H9 (cell line): ENCODE results near the gene HOOK2. TPM values are rescaled to one million over a fixed set of nuclear protein-coding genes. Genes with fewer than 3 reads are reported as not detected.

Experiments used
- DNase-seq: peaks from one replicate; pipeline ENCODE4 v3.0.0-alpha.2; 2017
- H2AFZ ChIP-seq: one replicate; pipeline ENCODE4 v1.6.1; 2013; ENCODE audit warnings: mild to moderate bottlenecking, low read length, control low read depth, moderate library complexity
- H2AK5ac ChIP-seq: 2 replicates; pipeline ENCODE4 v1.6.1; 2013; ENCODE audit warnings: low read length, control low read depth, mixed read lengths; ENCODE audit not compliant: insufficient read length
- H2BK120ac ChIP-seq: one replicate; pipeline ENCODE4 v1.6.1; 2013; ENCODE audit warnings: low read depth, mild to moderate bottlenecking, low read length, control low read depth, inconsistent platforms; ENCODE audit not compliant: poor library complexity, severe bottlenecking
- H2BK12ac ChIP-seq: 2 replicates; pipeline ENCODE4 v1.6.1; 2013; ENCODE audit warnings: low read length, control low read depth, mixed read lengths, low read depth; ENCODE audit not compliant: insufficient read length
- H2BK15ac ChIP-seq: 2 replicates; pipeline ENCODE4 v1.6.1; 2013; ENCODE audit warnings: low read depth, low read length, control low read depth
- H2BK20ac ChIP-seq: one replicate; pipeline ENCODE4 v1.6.1; 2013; ENCODE audit warnings: low read depth, mild to moderate bottlenecking, low read length, control low read depth, inconsistent platforms; ENCODE audit not compliant: poor library complexity, severe bottlenecking
- H2BK5ac ChIP-seq: 2 replicates; pipeline ENCODE4 v1.6.1; 2013; ENCODE audit warnings: low read length, control low read depth, mixed read lengths; ENCODE audit not compliant: insufficient read length
- H3K14ac ChIP-seq: 2 replicates; pipeline ENCODE4 v1.6.1; 2013; ENCODE audit warnings: low read length, control low read depth; ENCODE audit not compliant: insufficient read depth
- H3K18ac ChIP-seq: 2 replicates; pipeline ENCODE4 v1.6.1; 2013; ENCODE audit warnings: low read depth, mild to moderate bottlenecking, mixed read lengths, low read length, control low read depth; ENCODE audit not compliant: insufficient read length
- H3K23ac ChIP-seq: 2 replicates; pipeline ENCODE4 v1.6.1; 2013; ENCODE audit warnings: low read length, control low read depth, mixed read lengths, low read depth; ENCODE audit not compliant: insufficient read length
- H3K23me2 ChIP-seq: 2 replicates; pipeline ENCODE4 v1.6.1; 2013; ENCODE audit warnings: low read depth, mild to moderate bottlenecking, mixed read lengths, low read length, control low read depth; ENCODE audit not compliant: insufficient read length, poor library complexity, severe bottlenecking
- H3K27ac ChIP-seq: 2 replicates; pipeline ENCODE4 v1.5.1; 2013; ENCODE audit warnings: low read length, control low read depth, mixed read lengths, low read depth; ENCODE audit not compliant: insufficient read length
- H3K27me3 ChIP-seq: 2 replicates; pipeline ENCODE4 v1.6.1; 2013; ENCODE audit warnings: low read length, control low read depth, inconsistent platforms; ENCODE audit not compliant: insufficient read depth
- H3K4ac ChIP-seq: 2 replicates; pipeline ENCODE4 v1.6.1; 2013; ENCODE audit warnings: low read depth, mild to moderate bottlenecking, control low read depth, inconsistent platforms, low read length, moderate library complexity
- H3K4me1 ChIP-seq: 2 replicates; pipeline ENCODE4 v1.6.1; 2013; ENCODE audit warnings: low read length, control low read depth, inconsistent platforms; ENCODE audit not compliant: insufficient read depth
- H3K4me2 ChIP-seq: 2 replicates; pipeline ENCODE4 v1.6.1; 2013; ENCODE audit warnings: low read length, control low read depth, mixed read lengths; ENCODE audit not compliant: insufficient read length, insufficient read depth
- H3K56ac ChIP-seq: 2 replicates; pipeline ENCODE4 v1.6.1; 2013; ENCODE audit warnings: low read depth, mild to moderate bottlenecking, mixed read lengths, low read length, control low read depth; ENCODE audit not compliant: insufficient read length
- H3K79me1 ChIP-seq: 2 replicates; pipeline ENCODE4 v1.6.1; 2013; ENCODE audit warnings: low read depth, mild to moderate bottlenecking, moderate library complexity, low read length, control low read depth, inconsistent platforms; ENCODE audit not compliant: insufficient read depth, poor library complexity, severe bottlenecking
- H3K79me2 ChIP-seq: 2 replicates; pipeline ENCODE4 v1.6.1; 2013; ENCODE audit warnings: low read length, control low read depth, inconsistent platforms; ENCODE audit not compliant: insufficient read depth
- H3K9ac ChIP-seq: 2 replicates; pipeline ENCODE4 v1.6.1; 2013; ENCODE audit warnings: low read length, control low read depth, mixed read lengths; ENCODE audit not compliant: insufficient read length; ENCODE audit errors: extremely low read depth
- H3K9me3 ChIP-seq: one replicate; pipeline ENCODE4 v1.6.1; 2013; ENCODE audit warnings: low read depth, low read length, inconsistent platforms; ENCODE audit not compliant: control insufficient read depth
- H3T11ph ChIP-seq: one replicate; pipeline ENCODE4 v1.6.1; 2013; ENCODE audit warnings: mild to moderate bottlenecking, low read length, control low read depth, inconsistent platforms
- H4K20me1 ChIP-seq: one replicate; pipeline ENCODE4 v1.6.1; 2013; ENCODE audit not compliant: control insufficient read depth, insufficient read length, insufficient read depth
- H4K5ac ChIP-seq: 2 replicates; pipeline ENCODE4 v1.6.1; 2013; ENCODE audit warnings: low read depth, mild to moderate bottlenecking, mixed read lengths, low read length, control low read depth; ENCODE audit not compliant: insufficient read length
- H4K8ac ChIP-seq: replicated peaks from 2 replicates; pipeline ENCODE4 v1.6.1; 2013; ENCODE audit warnings: low read length, control low read depth, mixed read lengths, low read depth; ENCODE audit not compliant: insufficient read length
- H4K91ac ChIP-seq: 2 replicates; pipeline ENCODE4 v1.6.1; 2013; ENCODE audit warnings: low read depth, mild to moderate bottlenecking, moderate library complexity, mixed read lengths, low read length, control low read depth; ENCODE audit not compliant: insufficient read length
- H3K27ac Mint-ChIP-seq, 3 experiments: 2 replicates in 2 of 3; 3 replicates in 1 of 3; pipeline ENCODE4 v1.8.0; 2020 to 2021; ENCODE audit warnings: mixed read lengths in 3 of 3, mild to moderate bottlenecking in 1 of 3, moderate library complexity in 1 of 3
- H3K27me3 Mint-ChIP-seq: 2 replicates; pipeline ENCODE4 v1.8.0; 2021; ENCODE audit warnings: low read depth, mild to moderate bottlenecking, moderate library complexity, mixed read lengths
- H3K36me3 Mint-ChIP-seq, 3 experiments: 2 replicates in 2 of 3; 3 replicates in 1 of 3; pipeline ENCODE4 v1.8.0; 2020 to 2021; ENCODE audit warnings: low read depth in 3 of 3, mixed read lengths in 3 of 3; ENCODE audit not compliant: insufficient read depth in 1 of 3
- H3K4me1 Mint-ChIP-seq, 2 experiments: 2 replicates each; pipeline ENCODE4 v1.8.0; 2020; ENCODE audit warnings: mixed read lengths in 2 of 2
- H3K4me3 Mint-ChIP-seq, 2 experiments: 2 replicates in 1 of 2; 3 replicates in 1 of 2; pipeline ENCODE4 v1.8.0; 2020 to 2021; ENCODE audit warnings: mild to moderate bottlenecking in 2 of 2, mixed read lengths in 2 of 2, moderate library complexity in 1 of 2
- H3K9me3 Mint-ChIP-seq, 2 experiments: 2 replicates in 1 of 2; 3 replicates in 1 of 2; pipeline ENCODE4 v1.8.0; 2020; ENCODE audit warnings: mild to moderate bottlenecking in 2 of 2, mixed read lengths in 2 of 2, moderate library complexity in 1 of 2
- CTCF ChIP-seq: fragments of 200-600 bp; sonication (generic); conservative IDR thresholded peaks from 3 replicates; pipeline ENCODE4 v1.8.0; 2021; ENCODE audit warnings: antibody characterized with exemption, mild to moderate bottlenecking
- WGBS: extraction: QIAGEN DNeasy Blood & Tissue Kit; methylation state at CpG from one replicate; pipeline ENCODE4 v1.1.7; 2013; ENCODE audit warnings: missing lambda C conversion rate, low lambda C conversion rate, mixed read lengths; ENCODE audit not compliant: insufficient read length; ENCODE audit errors: extremely low coverage; 5-methylcytosine and 5-hydroxymethylcytosine counted together
- total RNA-seq: library from RNA; stranded (reverse); gene quantifications from 2 replicates; pipeline ENCODE4 v1.2.1, GENCODE V29; 2021

Gene HOOK2
- total RNA-seq, 1 experiment from 2014 or later, result 64.7 TPM

GRCh38 chr19:12793290-12794195 is 18.2 kb upstream of the HOOK2 start:
- no peaks in the 10 kb centered on the region for H3K9me3 Mint-ChIP-seq
- Histone ChIP-seq H3K4me1 (peaks cover 2% of the 10 kb centered on the region; the same call in 1 of the 2 replicates), H3K79me2 (no peaks in the 10 kb centered on the region), H2BK15ac (no peak overlapping the region), H3K9ac (peak overlapping the region; percentile 28), H3T11ph (no peak overlapping the region), H3K9me3 (no peaks in the 10 kb centered on the region), H3K14ac (peak overlapping the region; percentile 81; the same call in 1 of the 2 replicates), H2AFZ (no peak overlapping the region), H3K27me3 (no peaks in the 10 kb centered on the region; the same call in 1 of the 2 replicates), H3K27ac (no peak overlapping the region), H4K91ac (no peak overlapping the region), H2BK20ac (no peak overlapping the region), H2BK12ac (no peak overlapping the region), H3K56ac (no peak overlapping the region), H2BK5ac (no peak overlapping the region), H2AK5ac (no peak overlapping the region), H3K18ac (peak overlapping the region; percentile 95), H3K79me1 (no peaks in the 10 kb centered on the region), H3K23ac (no peak overlapping the region), H3K4me2 (peak overlapping the region; percentile 48), H2BK120ac (peak overlapping the region; percentile 55), H4K5ac (no peak overlapping the region), H3K23me2 (peaks cover 37% of the 10 kb centered on the region), H4K8ac (no peak overlapping the region), H3K4ac (no peak overlapping the region; the same call in 1 of the 2 replicates), H4K20me1 (no peaks in the 10 kb centered on the region)
- H3K4me1 Mint-ChIP-seq, result peaks cover 34 to 35% of the 10 kb centered on the region in 2 experiments
- H3K4me3 Mint-ChIP-seq, result peak overlapping the region; percentile 85 to 87
- H3K36me3 Mint-ChIP-seq, result peaks cover 0 to 19% (median 13%) of the 10 kb centered on the region in 3 experiments; a peak in 5 of 7 replicates
- peak; percentile 94 for DNase-seq
- no CpG with 5 or more reads among the region's 81 CpGs for WGBS
- no peak for TF ChIP-seq CTCF
- H3K27ac Mint-ChIP-seq, result peak overlapping the region in 2 of 3 experiments; percentile 78 to 97; a peak in 3 of 7 replicates
- peaks cover 8% of the 10 kb centered on the region for H3K27me3 Mint-ChIP-seq
